Fibroblast of skin of right biceps (primary cell): ENCODE measurements around the gene RGPD8.
"Not testable (repeated sequence)": the region's sequence is repeated elsewhere in the genome, so short reads cannot be mapped to it uniquely, and the experiment has no call there.

Experiments used
- DNase-seq: peaks from one replicate; pipeline ENCODE4 v3.0.0-alpha.2; 2013

The RGPD8 gene

DNA sequence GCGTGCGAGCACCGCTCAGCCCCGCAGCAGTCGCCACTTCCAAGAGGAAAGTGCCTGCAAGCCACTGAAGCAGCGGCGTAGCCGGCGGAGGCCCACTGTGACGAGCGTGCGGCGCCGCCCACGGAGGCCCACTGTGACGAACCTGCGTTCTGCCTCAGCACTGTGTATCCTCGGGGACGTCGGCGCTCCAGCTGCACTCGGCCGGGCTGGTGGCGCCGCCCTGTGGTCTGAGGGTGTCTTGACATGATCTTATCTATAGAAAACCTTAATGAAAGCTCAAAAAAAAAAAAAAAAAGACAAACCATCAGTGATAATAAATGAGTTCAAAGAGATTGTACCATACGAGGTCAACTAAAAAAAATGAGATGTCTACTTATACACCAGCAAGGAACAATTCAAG is at the start of gene RGPD8:
RGPD8 (minus strand) TSS at position 166 of the 400 bp plus-strand sequence. CDS start 192 bp downstream, outside the sequence.
- peak; percentile 82 for DNase-seq

DNA sequence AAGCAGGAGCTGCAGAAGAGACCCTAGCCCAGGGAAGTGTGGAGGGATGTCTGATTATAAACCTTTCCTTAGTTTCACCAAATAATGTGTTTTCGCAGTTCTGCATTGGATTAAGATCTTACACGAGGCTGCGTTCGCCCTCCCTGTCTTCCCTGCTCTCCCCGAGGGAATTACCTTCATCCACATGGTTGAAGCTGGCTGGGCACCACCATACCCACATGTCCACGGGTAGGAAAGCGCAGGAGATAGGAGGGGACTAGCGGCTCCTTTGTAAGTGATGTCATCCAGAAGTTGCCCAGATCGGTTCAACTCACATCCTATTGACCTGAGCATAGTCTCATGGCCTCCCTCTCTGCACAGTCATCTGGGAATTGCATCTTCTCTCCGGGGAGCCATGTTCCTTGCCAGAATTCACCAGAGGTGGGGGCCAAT is 49.6 kb upstream of the RGPD8 start:
- DNase-seq = peak; percentile 60

DNA sequence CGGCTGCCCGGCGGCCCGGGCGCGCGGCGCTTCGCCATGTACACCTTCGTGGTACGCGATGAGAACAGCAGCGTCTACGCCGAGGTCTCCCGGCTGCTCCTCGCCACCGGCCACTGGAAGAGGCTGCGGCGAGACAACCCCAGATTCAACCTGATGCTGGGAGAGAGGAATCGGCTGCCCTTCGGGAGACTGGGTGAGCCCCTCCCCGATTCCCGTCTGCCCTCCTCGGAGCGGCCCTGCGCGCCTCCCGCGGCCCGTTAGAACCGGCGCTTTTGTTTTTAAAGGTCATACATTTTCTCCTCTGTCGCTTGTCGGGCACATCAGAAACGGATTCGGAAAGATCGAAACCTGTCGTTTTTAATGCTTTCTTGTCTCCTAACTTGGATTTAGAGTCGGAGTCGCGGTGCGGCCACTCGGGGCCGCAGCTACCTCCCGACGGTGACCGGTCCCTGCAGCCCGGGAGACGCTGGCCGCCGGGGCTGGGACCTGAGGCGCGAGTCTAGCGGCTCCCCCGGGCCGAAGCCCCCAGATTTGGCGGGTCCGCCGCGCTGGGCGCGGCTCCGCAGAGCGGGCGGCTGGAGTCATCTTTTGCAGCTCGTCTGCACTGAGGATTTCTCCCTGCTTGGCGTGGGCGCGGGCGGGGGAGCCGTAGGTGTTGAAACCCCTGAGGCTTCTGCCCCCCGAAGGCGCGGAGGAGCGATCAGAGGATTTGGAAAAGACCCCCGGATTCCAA is 49.0 kb upstream of the RGPD8 start:
- DNase-seq = peak; percentile 38

DNA sequence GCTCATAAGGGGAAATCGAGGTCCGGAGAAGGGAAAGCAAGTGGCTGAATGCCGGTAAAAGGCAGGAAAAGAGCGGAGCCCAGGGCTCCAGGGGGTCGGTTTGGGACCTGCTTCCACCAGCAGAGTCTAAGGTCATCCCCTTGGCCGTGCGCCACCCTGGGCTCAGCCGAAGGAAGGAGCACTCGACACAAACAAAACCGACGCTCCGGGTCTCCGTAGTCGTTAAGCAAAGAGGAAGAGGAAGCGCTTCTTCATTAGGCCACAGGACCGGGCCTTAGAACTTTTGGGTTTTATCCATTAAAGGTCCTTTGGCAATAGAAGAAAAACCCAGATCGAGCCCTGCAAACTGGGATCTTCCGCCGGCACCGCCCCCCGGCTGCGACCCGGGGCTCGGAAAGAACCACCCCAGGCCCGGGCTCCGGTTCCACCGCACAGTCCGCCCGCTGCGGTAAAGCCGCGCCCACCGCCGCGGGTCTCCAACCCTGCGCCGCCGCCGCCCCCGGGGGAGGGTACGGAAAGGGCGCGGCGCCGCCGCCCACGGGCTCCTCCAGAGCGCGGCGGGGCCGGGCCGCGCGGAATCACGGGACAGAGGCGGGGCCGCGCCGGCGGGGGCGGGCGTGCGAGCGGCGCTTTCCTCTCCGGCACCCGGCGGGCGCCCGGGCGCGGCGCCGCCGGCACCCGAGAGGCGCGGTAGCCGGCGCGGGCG is 48.2 kb upstream of the RGPD8 start, which contains the start of gene TTL:
TTL (plus strand) TSS at position 629 of the 706 bp plus-strand sequence. CDS start 189 bp downstream, outside the sequence.
- peak; percentile 73 for DNase-seq

DNA sequence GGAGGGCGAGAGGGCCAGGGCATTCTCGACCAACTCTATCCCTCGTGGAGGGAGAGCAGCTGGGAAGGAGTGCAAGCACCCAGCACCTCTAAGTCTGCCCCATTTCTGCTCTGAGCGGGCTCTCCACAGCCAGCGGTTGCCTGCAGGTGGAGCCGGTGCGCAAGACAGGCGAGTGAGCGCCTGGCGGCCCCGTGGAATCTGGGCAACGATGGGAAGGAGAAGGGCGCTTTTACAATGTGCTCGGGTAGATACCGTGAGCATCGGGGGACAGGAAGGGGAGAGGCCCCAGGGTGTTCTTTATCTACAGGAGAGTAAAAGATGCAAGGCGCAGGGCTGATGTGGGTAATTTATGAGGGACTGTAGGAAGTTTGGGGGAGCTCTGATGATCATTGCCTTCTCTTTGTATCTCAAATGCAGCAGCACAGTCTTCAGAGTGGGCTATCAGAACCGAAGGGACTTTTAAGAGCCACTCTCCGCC is 47.6 kb upstream of the RGPD8 start:
- DNase-seq = peak; percentile 79

DNA sequence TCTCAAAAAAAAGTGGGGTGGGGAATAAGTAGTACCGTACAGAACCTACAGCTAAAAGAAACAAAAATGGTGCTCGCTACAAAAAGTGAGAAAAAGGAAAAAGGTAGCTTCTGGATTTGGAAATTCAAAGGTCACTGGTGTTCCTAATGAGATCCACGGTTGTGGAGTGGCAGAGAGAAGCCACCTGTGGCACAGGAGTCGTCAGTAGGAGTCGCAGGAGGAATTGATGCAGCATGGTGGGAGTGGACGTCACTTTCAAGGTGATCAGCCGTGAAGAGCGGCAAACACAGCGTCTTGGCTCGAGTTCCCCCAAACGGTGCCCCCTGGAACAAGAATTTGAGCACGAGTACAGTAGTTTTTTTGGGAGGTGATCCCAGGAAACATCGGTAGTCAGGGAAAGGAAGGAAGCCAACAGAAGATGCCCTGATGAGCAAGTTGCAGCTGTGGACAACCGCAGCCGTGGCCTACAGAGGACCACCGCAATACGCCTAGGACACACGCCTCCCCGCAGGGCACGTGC is 47.1 kb upstream of the RGPD8 start:
- no peak for DNase-seq

DNA sequence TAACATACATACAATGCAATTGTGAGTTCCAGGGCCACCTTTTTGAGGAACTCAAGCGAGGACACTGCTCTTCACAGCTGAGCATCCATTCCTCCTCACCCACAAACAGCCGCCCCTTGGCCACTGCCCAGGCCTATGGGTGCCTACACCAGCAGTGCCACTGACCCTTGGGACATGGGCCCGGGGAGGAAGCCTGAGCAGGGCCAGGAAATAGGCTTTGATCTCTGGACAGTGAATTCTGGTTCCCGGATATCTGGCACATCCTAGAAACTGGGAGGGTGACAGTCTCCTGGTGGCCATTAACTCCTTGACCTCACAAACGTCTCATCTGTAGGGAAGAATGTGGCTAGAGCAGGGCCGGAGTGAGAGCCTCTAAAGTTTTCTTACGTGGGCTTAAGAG is 43.0 kb upstream of the RGPD8 start:
- DNase-seq = no peak

DNA sequence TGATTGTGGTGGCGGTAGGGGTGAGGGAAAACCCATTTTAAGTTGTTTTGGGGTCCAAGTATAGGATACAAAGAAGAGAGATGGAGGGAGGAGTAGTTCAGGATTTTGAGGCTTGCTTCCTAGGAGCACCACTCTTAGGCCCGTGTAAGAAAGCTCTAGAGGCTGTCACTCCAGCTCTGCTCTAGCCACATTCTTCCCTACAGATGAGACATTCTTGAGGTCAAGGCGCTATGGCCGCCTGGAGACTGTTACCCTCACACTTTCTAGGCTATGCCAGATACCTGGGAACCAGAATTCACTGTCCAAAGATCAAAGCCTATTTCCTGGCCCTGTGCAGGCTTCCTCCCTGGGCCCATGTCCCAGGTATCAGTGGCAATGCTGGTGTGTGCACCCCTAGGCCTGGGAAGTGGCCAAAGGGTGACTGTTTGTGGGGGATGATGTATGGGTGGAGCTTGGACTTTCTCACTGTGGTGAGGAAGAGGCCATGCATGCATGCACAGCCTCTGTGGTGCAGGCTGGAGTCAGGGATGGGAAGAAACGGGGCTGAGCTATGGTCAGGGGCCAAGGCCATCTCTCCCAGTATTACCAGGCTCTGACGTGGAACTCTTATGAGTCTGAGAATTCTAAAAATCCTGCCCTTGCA is 41.5 kb upstream of the RGPD8 start:
- peak; percentile 41 for DNase-seq

DNA sequence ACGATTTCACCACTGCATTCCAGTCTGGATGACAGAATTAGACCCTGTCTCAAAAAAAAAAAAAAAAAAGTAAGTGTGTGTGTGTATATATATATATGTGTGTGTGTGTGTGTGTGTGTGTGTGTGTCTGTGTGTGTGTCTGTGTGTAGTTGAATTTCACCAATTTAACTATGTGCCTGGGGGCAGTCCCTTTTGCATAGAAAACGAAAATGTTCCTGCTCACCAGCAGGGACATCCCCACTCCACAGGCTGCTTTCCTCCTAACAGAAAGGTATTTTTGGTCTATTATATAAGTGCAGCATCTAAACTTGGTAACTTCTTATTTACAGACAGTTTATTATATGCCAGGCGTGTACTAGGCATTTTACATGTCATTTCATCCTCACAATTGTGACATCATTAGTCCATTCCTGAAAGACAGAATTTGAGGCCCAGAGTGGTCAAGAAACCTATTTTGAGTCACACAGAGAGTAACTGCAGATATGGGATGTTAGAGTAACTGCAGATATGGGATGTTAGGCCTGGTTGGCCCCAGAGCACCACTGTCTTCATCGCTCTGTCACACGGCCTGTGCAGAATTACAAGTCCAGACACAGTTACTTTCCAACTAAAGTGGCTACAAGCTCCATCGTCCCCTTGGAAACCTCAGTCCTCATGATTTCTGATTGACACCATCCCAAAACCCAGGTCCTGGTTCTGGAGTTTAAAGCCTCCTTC is 39.3 kb upstream of the RGPD8 start:
- no peak for DNase-seq

DNA sequence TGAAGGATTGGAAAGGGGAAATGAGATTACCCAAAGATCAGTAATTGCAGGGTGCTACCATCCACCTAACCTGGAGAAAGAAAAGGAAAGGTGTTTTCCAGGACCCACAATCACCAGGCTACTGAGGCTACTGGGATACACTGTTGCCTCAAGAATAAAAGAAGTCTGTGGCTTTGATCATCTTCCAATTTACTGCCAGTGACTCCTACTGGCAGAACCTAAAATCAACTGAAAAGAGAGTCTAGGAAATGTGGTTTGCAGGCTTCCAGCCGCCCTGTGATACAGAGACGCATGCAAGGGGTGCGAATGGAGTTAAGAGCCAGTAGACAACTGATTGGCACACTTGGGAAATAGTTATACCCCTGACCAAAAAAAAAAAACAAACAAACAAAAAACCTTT is 31.9 kb upstream of the RGPD8 start:
- DNase-seq = no peak

DNA sequence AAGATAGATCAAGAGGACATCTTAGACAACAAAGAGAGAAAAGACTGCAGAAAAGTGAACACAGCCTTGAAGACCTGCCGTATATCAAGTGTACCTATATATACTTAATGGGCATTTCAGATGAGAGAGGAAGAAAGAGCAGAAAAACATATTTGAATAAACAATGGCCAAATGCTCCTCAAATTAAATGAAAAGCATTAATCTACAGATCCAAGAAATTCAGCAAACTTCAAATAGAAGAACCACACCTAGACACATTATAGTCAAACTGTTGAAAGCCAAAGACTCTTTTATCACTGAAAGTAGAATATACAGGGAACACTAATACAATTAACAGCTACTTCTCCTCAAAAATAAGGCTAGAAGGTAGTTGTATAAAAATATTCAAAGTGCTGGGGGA is 29.8 kb upstream of the RGPD8 start:
- DNase-seq = no peak

DNA sequence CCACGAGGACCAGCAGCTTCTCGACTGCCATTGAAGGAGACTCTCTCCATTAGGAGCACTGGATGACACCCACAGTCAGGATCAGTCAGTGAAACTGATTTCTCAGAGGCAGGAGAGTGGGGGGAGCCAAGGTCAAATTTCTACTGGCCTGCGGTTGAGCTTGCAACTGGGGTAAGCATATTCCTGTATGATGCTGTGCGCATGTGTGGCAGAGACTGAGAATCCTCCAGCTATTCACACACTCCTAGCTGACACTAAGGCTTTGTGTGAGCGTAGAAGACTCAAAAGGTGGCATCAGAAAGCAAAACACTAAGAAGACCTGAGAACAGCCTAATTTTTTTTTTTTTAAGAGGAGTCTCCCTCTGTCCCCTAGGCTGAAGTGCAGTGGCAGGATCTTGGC is 28.7 kb upstream of the RGPD8 start:
- DNase-seq = no peak

DNA sequence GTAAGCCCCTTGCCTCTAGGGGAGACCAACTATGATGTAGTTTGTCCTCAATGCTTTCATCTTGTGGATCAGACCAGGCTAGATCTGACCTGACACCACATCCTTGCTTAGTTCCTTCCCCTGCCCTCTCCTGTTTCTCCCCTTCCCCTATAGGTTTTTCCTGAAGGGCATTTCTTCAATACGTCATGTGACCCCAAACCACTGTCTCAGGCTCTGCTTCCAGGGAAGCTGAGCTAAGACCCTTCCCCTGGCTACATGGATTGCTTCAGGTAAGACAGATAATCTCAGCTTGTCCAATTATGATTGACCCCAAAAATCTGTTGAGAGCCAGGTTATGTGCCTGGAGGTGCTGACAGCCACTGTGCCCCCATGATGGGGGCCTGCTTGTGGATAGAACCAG is 25.9 kb upstream of the RGPD8 start:
- DNase-seq = no peak

DNA sequence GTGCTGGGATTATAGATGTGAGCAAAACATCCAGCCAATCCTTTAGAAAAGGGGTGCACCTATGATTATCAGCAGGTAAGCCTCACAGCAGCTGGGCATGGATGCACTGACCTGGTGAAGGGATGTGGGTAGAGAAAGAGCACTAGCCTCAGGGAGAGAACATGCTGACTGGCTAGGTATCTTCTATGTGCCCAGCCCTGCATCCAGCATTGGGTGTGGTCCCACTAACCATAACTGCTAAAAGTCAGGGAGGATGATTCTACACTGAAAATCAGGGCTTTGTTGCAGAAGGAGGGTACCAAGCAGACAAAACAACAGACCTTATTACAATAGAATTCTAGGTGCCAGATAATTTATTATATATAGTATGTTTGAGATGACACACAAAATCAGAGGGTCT is 21.1 kb upstream of the RGPD8 start:
- no peak for DNase-seq

DNA sequence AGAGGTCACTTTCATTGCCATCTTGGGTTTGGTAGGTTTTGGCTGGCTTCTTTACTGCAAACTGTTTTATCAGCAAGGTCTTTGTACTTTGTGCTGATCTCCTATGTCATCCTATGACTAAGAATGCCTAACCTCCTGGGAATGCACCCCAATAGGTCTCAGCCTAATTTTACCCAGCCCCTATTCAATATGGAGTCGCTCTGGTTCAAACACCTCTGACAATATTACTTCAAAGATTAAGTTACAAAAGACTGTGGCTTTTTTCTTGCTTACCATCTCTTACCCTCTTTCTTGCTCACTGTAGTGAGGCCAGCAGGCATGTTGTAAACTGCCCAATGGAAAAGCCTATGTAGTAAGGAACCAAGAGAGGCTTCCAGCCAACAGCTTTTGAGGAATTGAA is 17.9 kb upstream of the RGPD8 start:
- DNase-seq = no peak

DNA sequence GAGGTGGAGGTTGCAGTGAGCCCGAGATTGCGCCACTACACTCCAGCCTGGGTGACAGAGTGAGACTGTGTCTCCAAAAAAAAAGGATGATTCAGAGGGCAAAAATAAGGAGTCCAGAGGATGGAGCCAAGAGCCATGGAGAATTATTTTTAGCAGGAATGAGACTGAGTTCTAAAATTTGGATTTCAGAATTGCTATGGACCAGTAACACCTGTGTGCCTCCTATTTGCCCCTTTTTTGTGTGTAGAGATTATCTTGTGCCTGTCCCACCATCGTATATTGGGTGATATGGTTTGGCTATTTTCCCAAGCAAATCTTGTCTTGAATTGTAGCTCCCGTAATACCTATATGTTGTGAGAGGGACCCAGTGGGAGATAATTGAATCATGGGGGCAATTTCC is 16.4 kb upstream of the RGPD8 start:
- no peak for DNase-seq

DNA sequence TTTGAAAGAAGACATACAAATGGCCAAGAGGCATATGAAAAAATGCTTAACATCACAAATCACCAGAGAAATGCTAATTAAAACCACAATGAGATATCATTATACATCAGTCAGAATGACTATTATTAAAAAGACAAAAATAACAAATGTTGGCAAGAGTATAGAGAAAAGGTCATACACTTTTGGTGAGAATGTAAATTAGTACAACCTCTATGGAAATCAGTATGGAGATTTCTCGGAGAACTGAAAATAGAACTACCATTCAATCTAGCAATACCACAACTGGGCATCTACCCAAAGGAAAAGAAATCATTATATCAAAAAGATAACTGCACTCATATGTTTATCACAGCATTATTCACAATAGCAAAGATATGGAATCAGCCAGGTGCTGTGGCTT is 10.8 kb upstream of the RGPD8 start:
- DNase-seq = not testable (repeated sequence)

DNA sequence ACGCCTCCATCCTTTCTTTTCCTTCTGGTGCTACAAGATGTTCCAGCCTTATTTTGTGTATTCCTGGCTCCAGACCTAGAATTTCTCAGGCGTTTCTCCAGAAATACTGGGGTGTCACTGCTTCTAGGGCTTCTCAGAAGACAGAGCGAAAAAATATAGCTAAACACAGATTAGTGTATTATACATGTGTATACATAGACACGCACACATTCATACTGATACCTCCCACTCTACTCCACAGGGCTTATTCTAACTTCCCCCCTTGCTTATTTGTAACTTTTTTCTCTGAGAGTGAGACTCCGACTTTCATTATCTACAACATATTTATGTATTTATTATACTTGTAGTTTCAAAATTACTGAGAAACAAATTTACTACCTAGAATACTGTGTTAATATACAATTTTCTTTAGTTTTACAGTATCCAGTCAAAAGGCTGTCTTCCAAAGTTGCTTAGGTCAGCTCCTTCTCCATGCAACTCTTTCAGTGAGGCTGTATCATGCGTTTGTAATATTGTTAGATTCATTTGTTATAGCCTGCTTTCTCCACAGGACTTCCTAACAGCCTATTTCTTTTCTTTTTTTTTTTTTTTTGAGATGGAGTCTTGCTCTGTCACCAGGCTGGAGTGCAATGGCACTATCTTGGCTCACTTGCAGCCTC is 5.3 kb upstream of the RGPD8 start:
- not testable (repeated sequence) for DNase-seq

DNA sequence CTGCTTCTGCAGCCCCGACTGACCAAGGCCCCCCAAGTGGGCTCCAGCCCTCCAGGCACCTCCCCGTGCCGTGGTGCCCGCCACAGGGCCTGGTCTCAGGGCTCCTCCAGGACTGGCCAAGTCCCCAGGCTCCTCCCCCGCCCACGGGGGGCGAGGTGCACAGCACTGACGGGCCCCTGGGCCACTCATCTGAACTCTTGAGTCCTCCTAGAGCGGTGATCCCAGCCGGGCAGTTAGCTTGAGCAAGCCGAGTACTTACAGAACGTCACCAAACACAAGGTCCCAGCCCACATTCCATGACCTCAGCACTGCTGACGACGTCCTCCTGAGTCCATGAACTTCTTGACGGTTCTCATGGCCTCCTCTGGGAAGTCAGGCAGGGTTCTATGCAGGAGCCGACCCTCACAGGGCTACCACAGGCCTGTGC is 4.0 kb upstream of the RGPD8 start:
- DNase-seq = not testable (repeated sequence)

DNA sequence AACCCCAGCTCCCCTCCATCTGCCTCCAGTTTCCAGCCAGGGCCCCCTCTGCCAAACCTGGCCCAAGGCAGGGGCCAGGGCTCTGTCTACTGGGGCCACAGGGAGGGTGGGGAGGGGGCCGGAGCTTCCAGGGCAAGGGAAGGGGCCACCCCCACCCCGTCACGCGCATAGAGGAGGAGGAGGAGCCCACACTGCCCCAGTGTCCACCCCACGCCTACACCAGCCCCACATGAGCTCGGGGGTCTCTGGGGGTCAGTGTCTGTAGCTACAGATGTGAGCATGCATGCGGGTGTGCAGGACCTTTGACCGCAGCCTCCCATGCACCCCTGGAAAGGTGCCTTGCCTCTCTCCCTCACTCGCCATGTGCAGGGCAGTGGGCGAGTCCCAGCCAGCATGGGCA is 3.5 kb upstream of the RGPD8 start:
- DNase-seq = not testable (repeated sequence)

DNA sequence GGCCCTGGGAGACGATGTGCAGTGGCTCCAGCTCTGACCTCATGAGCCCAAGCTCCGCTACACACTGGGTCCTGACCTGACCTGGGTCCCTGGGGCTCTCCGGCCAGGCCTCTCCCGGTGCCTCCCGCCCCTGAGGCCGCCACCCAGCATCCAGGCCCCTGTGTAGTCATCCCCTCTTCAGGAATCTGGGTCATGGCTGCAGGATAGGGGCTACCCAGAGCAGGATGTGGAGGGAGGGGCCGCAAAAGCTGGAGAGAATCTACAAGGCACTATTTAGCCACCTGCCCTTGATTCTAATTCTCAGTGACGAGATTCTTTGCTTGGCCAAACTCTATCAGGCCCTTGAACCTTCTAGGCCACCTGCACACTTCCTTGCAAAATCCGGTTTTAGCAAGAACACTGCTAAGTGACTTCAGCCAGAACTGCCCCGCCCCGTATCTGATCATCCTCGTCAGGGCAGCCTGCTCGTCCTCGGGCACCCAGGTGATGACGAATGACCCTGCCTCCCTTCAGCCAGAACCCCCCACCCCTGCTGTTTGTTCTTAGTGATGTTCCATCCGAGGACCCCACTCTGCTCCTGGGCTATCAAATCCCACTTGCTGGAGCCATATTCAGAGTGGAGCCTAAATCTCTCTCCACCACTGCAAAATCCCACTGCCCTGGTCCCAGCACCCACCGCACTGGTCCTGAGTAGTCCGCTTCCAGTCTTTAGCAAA is 2.4 kb upstream of the RGPD8 start:
- not testable (repeated sequence) for DNase-seq
